Ureter (tissue), 1 donor: ENCODE results near the gene SETD2. TPM values are rescaled to one million over a fixed set of nuclear protein-coding genes. Genes with fewer than 3 reads are reported as not detected.
"Not testable (repeated sequence)": the region's sequence is repeated elsewhere in the genome, so short reads cannot be mapped to it uniquely, and the experiment has no call there.

Experiments used
- DNase-seq: peaks from one replicate; pipeline ENCODE4 v3.0.0-alpha.2; 2020; ENCODE audit warnings: low spot score
- total RNA-seq: library from RNA; stranded (reverse); gene quantifications from one replicate; pipeline ENCODE4 v1.2.4, GENCODE V29; 2023
- donor health status: DM: yes; HTN: yes; CAD: no.

Gene SETD2
- total RNA-seq, 1 donor from 2014 or later, result 68.9 TPM

GRCh38 chr3:47098910-47099309, 65.0 kb downstream of the SETD2 start:
- DNase-seq, result no peak

GRCh38 chr3:47097864-47098263, 66.0 kb downstream of the SETD2 start:
- no peak for DNase-seq

GRCh38 chr3:47096959-47097358, 67.0 kb downstream of the SETD2 start:
- no peak for DNase-seq

- DNase-seq, result no peak
Measured at GRCh38 chr3:47092090-47092489, 71.8 kb downstream of the SETD2 start.

- DNase-seq, result no peak
Measured at GRCh38 chr3:47089630-47090029, 74.3 kb downstream of the SETD2 start.

- no peak for DNase-seq
Measured at GRCh38 chr3:47086071-47086470, 77.8 kb downstream of the SETD2 start.

- no peak for DNase-seq
Measured at GRCh38 chr3:47083786-47084185, 80.1 kb downstream of the SETD2 start.

GRCh38 chr3:47082519-47082918, 81.4 kb downstream of the SETD2 start:
- no peak for DNase-seq

GRCh38 chr3:47079432-47079831, 84.5 kb downstream of the SETD2 start:
- DNase-seq, result no peak

- DNase-seq, result no peak
Measured at GRCh38 chr3:47073685-47074084, 90.2 kb downstream of the SETD2 start.

- DNase-seq, result no peak
Measured at GRCh38 chr3:47070770-47071169, 93.1 kb downstream of the SETD2 start.

- DNase-seq, result not testable (repeated sequence)
Measured at GRCh38 chr3:47066259-47066658, 97.7 kb downstream of the SETD2 start.

GRCh38 chr3:47065681-47066080, 98.2 kb downstream of the SETD2 start:
- DNase-seq, result no peak

GRCh38 chr3:47065058-47065457, 98.9 kb downstream of the SETD2 start:
- no peak for DNase-seq

- DNase-seq, result no peak
Measured at GRCh38 chr3:47057212-47057671, 106.7 kb downstream of the SETD2 start.

- DNase-seq, result no peak
Measured at GRCh38 chr3:47056705-47057104, 107.2 kb downstream of the SETD2 start.

- no peak for DNase-seq
Measured at GRCh38 chr3:47054412-47054811, 109.5 kb downstream of the SETD2 start.

GRCh38 chr3:47047673-47048072, 116.2 kb downstream of the SETD2 start:
- no peak for DNase-seq

GRCh38 chr3:47047069-47047468, 116.8 kb downstream of the SETD2 start:
- DNase-seq, result no peak

GRCh38 chr3:47042231-47042791, 121.6 kb downstream of the SETD2 start:
- DNase-seq, result no peak

- no peak for DNase-seq
Measured at GRCh38 chr3:47041114-47041513, 122.8 kb downstream of the SETD2 start.

GRCh38 chr3:47037302-47037701, 126.6 kb downstream of the SETD2 start:
- DNase-seq, result not testable (repeated sequence)

- no peak for DNase-seq
Measured at GRCh38 chr3:47036145-47036544, 127.8 kb downstream of the SETD2 start.

- no peak for DNase-seq
Measured at GRCh38 chr3:47035645-47036044, 128.3 kb downstream of the SETD2 start.
